Measurements from ENCODE around the gene ALS2CL. TPM values are rescaled to one million over a fixed set of nuclear protein-coding genes. Genes with fewer than 3 reads are reported as not detected.

ALS2CL gene
- total and polyA plus RNA-seq, 10 of the 15 experiments (the other 5 are each of a cell fraction or from before 2014, with no cell fraction given), result 0.01 to 0.05 TPM; not detected in 8

DNA sequence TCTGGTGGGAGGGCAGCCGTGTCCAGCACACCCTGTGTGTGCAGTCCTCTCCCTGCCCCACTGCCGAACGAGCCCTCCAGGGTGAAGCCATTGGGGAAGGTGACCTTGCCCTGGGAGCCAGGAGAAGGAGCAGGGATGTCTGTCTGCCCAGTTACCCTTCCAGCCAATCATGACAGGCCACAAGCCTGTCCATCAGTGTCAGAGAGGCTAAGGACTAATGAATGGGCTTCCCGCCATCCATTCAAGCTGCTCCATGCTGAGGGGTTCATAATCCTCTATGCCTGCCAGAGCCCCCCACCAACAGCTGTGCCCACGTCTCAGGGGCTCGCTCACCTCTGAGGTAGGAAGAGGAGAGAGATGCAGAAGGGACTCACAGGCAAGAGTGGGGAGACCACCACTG is 15.2 kb downstream of the ALS2CL start (continued):
- TF ChIP-seq IKZF1 (conservative IDR thresholded peaks at IDR 0.05) (no peak), SPI1 (IDR thresholded peaks at IDR 0.05; ENCODE audit: borderline replicate concordance, insufficient read depth, low read depth, low read length) (no peak), GATAD2B (conservative IDR thresholded peaks at IDR 0.05; ENCODE audit: low read depth) (no peak), YY1 (IDR thresholded peaks at IDR 0.05; ENCODE audit: low read depth, low read length) (no peak), SREBF2 (IDR thresholded peaks at IDR 0.05; ENCODE audit: low read length) (no peak), RCOR1 (conservative IDR thresholded peaks at IDR 0.05; ENCODE audit: low read depth, low read length) (no peak)
- TF ChIP-seq, protein P1, sequence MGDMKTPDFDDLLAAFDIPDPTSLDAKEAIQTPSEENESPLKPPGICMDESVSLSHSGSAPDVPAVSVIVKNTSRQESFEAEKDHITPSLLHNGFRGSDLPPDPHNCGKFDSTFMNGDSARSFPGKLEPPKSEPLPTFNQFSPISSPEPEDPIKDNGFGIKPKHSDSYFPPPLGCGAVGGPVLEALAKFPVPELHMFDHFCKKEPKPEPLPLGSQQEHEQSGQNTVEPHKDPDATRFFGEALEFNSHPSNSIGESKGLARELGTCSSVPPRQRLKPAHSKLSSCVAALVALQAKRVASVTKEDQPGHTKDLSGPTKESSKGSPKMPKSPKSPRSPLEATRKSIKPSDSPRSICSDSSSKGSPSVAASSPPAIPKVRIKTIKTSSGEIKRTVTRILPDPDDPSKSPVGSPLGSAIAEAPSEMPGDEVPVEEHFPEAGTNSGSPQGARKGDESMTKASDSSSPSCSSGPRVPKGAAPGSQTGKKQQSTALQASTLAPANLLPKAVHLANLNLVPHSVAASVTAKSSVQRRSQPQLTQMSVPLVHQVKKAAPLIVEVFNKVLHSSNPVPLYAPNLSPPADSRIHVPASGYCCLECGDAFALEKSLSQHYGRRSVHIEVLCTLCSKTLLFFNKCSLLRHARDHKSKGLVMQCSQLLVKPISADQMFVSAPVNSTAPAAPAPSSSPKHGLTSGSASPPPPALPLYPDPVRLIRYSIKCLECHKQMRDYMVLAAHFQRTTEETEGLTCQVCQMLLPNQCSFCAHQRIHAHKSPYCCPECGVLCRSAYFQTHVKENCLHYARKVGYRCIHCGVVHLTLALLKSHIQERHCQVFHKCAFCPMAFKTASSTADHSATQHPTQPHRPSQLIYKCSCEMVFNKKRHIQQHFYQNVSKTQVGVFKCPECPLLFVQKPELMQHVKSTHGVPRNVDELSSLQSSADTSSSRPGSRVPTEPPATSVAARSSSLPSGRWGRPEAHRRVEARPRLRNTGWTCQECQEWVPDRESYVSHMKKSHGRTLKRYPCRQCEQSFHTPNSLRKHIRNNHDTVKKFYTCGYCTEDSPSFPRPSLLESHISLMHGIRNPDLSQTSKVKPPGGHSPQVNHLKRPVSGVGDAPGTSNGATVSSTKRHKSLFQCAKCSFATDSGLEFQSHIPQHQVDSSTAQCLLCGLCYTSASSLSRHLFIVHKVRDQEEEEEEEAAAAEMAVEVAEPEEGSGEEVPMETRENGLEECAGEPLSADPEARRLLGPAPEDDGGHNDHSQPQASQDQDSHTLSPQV (IDR thresholded peaks at IDR 0.05), result no peak

- no TSS peak for BruUV-seq (replicated peaks)
- H3K4me2 ChIP-seq (ENCODE audit: control insufficient read depth, insufficient read depth), result no peak overlapping the region
- SMC1A ChIA-PET (ENCODE audit: uncharacterized antibody, unreplicated experiment), result no interaction called here
- no peaks in the 10 kb centered on the region for H3K27me3 ChIP-seq (replicated peaks in 1 of 2; ENCODE audit: control insufficient read depth in 2 of 2, insufficient read depth in 2 of 2, low read length in 1 of 2)
- WGBS (ENCODE audit: insufficient coverage, insufficient replicate concordance, low lambda C conversion rate, missing lambda C conversion rate), result 21% methylated on average over 6 of the region's 6 CpGs
- H3K79me2 ChIP-seq (ENCODE audit: control insufficient read depth, insufficient read depth, low read length), result no peaks in the 10 kb centered on the region
- H3K9ac ChIP-seq (ENCODE audit: control insufficient read depth, insufficient read depth, low read length), result no peak overlapping the region
- no peak for DNase-seq (ENCODE audit: low read depth, low spot score)
- H3K27ac ChIP-seq (ENCODE audit: control insufficient read depth, insufficient read depth), result no peak overlapping the region
- no peak overlapping the region for H2AFZ ChIP-seq (ENCODE audit: control insufficient read depth, low read depth, low read length)
- TF ChIP-seq NFYA (IDR thresholded peaks at IDR 0.05; ENCODE audit: borderline replicate concordance, low read depth, low read length), result no peak
- no peak for TF ChIP-seq FOXK2 (IDR thresholded peaks at IDR 0.05)
- TF ChIP-seq, protein P2, sequence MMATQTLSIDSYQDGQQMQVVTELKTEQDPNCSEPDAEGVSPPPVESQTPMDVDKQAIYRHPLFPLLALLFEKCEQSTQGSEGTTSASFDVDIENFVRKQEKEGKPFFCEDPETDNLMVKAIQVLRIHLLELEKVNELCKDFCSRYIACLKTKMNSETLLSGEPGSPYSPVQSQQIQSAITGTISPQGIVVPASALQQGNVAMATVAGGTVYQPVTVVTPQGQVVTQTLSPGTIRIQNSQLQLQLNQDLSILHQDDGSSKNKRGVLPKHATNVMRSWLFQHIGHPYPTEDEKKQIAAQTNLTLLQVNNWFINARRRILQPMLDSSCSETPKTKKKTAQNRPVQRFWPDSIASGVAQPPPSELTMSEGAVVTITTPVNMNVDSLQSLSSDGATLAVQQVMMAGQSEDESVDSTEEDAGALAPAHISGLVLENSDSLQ (IDR thresholded peaks at IDR 0.05), result no peak
- TF ChIP-seq, protein P3, sequence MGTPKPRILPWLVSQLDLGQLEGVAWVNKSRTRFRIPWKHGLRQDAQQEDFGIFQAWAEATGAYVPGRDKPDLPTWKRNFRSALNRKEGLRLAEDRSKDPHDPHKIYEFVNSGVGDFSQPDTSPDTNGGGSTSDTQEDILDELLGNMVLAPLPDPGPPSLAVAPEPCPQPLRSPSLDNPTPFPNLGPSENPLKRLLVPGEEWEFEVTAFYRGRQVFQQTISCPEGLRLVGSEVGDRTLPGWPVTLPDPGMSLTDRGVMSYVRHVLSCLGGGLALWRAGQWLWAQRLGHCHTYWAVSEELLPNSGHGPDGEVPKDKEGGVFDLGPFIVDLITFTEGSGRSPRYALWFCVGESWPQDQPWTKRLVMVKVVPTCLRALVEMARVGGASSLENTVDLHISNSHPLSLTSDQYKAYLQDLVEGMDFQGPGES (IDR thresholded peaks at IDR 0.05), result no peak
- TF ChIP-seq SMARCA5 (IDR thresholded peaks at IDR 0.05), result no peak
- TF ChIP-seq CREM (IDR thresholded peaks at IDR 0.05; ENCODE audit: low read depth), result no peak
- no peak for TF ChIP-seq ATF7 (IDR thresholded peaks at IDR 0.05; ENCODE audit: low read depth)
- POLR2A ChIA-PET, result no interaction called here
- FAIRE-seq, result no peak
- in situ Hi-C loops (cut with MboI) (no loop called here), intact Hi-C loops (cut with micrococcal nuclease; ENCODE audit: unreplicated experiment) (no loop called here)
- H3K4me1 ChIP-seq (ENCODE audit: control insufficient read depth, insufficient read depth, low read length), result no peaks in the 10 kb centered on the region
- CTCF ChIA-PET, result no interaction called here
- no peaks in the 10 kb centered on the region for H4K20me1 ChIP-seq (ENCODE audit: control insufficient read depth, insufficient read depth)
- RAD21 ChIA-PET (ENCODE audit: unreplicated experiment), result no interaction called here
- ATAC-seq, result no peak
- no peaks in the 10 kb centered on the region for H3K36me3 ChIP-seq (ENCODE audit: control insufficient read depth in 2 of 2, insufficient read depth in 2 of 2, low read length in 1 of 2)
- no peaks in the 10 kb centered on the region for H3K9me3 ChIP-seq (replicated peaks; ENCODE audit: control insufficient read depth, insufficient read depth, low read length)
- no peak overlapping the region for H3K4me3 ChIP-seq
Measured at GRCh38 chr3:46677411-46677726, 16.1 kb downstream of the ALS2CL start.
